ENCODE measurements around the gene CTBP1. TPM values are rescaled to one million over a fixed set of nuclear protein-coding genes. Genes with fewer than 3 reads are reported as not detected.

CTBP1 gene
- total and polyA plus RNA-seq, 4 donors: 121 to 204 (median 138) TPM

GRCh38 chr4:1204828-1205585 is 43.9 kb downstream of the CTBP1 start:
- no peak for TF ChIP-seq CTCF (IDR thresholded peaks at IDR 0.05; ENCODE audit: control extremely low read depth, extremely low read depth)

DNA sequence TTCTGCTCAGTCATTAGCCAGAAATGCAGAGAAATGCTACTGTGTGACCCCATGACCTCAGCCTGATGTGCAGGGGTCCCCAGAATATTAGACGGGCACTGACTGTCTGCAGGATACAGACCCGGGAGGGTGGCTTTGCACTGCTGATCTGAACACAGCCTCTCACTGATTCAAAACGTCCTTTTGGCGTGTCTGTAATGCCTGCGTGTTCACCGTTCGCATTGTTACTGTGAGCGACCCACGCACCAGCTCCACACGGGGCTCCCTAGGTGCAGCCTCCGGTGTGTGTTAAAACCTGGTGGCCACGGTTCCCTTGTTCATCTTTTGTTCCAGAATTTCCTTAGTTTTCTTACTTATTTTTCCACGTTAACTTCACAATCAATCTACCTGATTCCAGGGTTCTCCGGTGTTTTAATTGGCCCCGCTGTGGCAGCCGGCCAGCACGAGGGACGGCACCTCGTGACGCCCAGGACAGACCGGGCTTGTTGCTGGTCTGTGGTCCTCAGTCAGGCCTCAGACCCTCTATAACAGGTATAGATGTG is 44.6 kb downstream of the CTBP1 start:
- no peak overlapping the region for H3K9ac ChIP-seq (ENCODE audit: insufficient read depth in 1 of 2, low read length in 2 of 2)
- peaks cover under 1 to 69% (median 34%) of the 10 kb centered on the region in 5 donors for H3K4me1 ChIP-seq (ENCODE audit: control insufficient read depth in 5 of 5, insufficient read depth in 5 of 5, low read length in 5 of 5)
- H3K4me3 ChIP-seq: no peak overlapping the region
- no peaks in the 10 kb centered on the region for H3K9me3 ChIP-seq (ENCODE audit: control insufficient read depth in 4 of 4, insufficient read depth in 3 of 4, low read length in 3 of 4)
- DNase-seq (no peak), ATAC-seq (ENCODE audit: insufficient read depth, low FRiP score) (no peak)
- peaks cover 0 to 3% (median 0%) of the 10 kb centered on the region in 4 donors for H3K36me3 ChIP-seq (ENCODE audit: control insufficient read depth in 4 of 4, insufficient read depth in 4 of 4, low read length in 4 of 4)
- H3K27me3 ChIP-seq (ENCODE audit: control insufficient read depth in 3 of 3, insufficient read depth in 3 of 3, low read length in 2 of 3): no peaks in the 10 kb centered on the region
- WGBS, 2 donors: 91 to 92% methylated on average over 21 of the region's 21 CpGs
- H3K27ac ChIP-seq (ENCODE audit: low read depth in 1 of 2, low read length in 1 of 2): peak overlapping the region in 1 of 2 donors; percentile 28
- no peak for TF ChIP-seq CTCF (IDR thresholded peaks at IDR 0.05; ENCODE audit: control extremely low read depth, extremely low read depth)

More at GRCh38 chr4:1204828-1205585, 43.9 kb downstream of the CTBP1 start:
- Histone ChIP-seq H3K27me3 (ENCODE audit: control insufficient read depth in 3 of 3, insufficient read depth in 3 of 3, low read length in 2 of 3) (no peaks in the 10 kb centered on the region), H3K4me1 (ENCODE audit: control insufficient read depth in 5 of 5, insufficient read depth in 5 of 5, low read length in 5 of 5) (peaks cover 4 to 70% (median 40%) of the 10 kb centered on the region in 5 donors), H3K36me3 (ENCODE audit: control insufficient read depth in 4 of 4, insufficient read depth in 4 of 4, low read length in 4 of 4) (peaks cover 0 to 3% (median 0%) of the 10 kb centered on the region in 4 donors), H3K27ac (ENCODE audit: low read depth in 1 of 2, low read length in 1 of 2) (peak overlapping the region in 1 of 2 donors; percentile 28), H3K4me3 (no peak overlapping the region), H3K9ac (ENCODE audit: insufficient read depth in 1 of 2, low read length in 2 of 2) (no peak overlapping the region), H3K9me3 (ENCODE audit: control insufficient read depth in 4 of 4, insufficient read depth in 3 of 4, low read length in 3 of 4) (no peaks in the 10 kb centered on the region)
- peak in 1 of 3 donors; percentile 11 for DNase-seq
- no peak for ATAC-seq (ENCODE audit: insufficient read depth, low FRiP score)
- WGBS, 2 donors: 77 to 81% methylated on average over 24 to 25 of the region's 25 CpGs

DNA sequence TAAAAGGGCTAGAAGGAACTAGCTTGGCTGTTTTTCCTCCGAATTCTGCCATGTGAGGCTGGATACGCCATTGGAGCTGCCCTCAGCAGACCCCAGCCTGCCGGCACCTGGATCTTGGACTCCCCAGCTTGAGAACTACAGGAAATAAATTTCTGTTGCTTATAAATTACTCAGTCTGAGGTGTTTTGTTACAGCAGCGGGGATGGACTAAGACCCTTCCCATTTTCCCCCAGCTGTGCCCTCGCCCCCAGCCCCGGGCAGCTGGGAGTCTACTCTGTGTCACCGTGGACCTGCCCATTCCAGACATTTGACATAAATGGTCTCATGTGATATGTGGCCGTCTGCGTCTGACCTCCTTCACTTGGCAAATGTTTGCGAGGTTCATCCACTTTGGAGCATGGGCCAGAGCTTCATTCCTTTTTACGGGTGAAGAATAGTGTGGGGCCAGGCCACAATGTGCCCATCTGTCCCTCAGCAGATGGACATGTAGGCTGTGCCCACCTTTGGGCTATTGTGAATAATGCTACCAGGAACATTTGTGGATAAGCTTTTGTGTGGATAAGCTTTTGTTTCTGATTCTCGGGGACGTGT is 45.8 kb downstream of the CTBP1 start:
- no peak overlapping the region for H3K9ac ChIP-seq (ENCODE audit: insufficient read depth in 1 of 2, low read length in 2 of 2)

More for the DNA sequence above, 45.8 kb downstream of the CTBP1 start:
- Histone ChIP-seq H3K9me3 (ENCODE audit: control insufficient read depth in 4 of 4, insufficient read depth in 3 of 4, low read length in 3 of 4) (no peaks in the 10 kb centered on the region), H3K4me3 (no peak overlapping the region), H3K27me3 (ENCODE audit: control insufficient read depth in 3 of 3, insufficient read depth in 3 of 3, low read length in 2 of 3) (no peaks in the 10 kb centered on the region), H3K4me1 (ENCODE audit: control insufficient read depth in 5 of 5, insufficient read depth in 5 of 5, low read length in 5 of 5) (peaks cover 0 to 57% (median 24%) of the 10 kb centered on the region in 5 donors), H3K27ac (ENCODE audit: low read depth in 1 of 2, low read length in 1 of 2) (peak overlapping the region; percentile 2 to 88), H3K36me3 (ENCODE audit: control insufficient read depth in 4 of 4, insufficient read depth in 4 of 4, low read length in 4 of 4) (no peaks in the 10 kb centered on the region)
- TF ChIP-seq CTCF (IDR thresholded peaks at IDR 0.05; ENCODE audit: control extremely low read depth, extremely low read depth): no peak
- ATAC-seq (ENCODE audit: insufficient read depth, low FRiP score) (no peak), DNase-seq (peak in 1 of 3 donors; percentile 10)
- WGBS, 2 donors: 86 to 91% methylated on average over 13 of the region's 13 CpGs
